NCI-H748 treated with DMSO at 0.1 percent for 48 hours (cell line): ENCODE data around the gene RUVBL2.
"Not testable (repeated sequence)": the region's sequence is repeated elsewhere in the genome, so short reads cannot be mapped to it uniquely, and the experiment has no call there.

Experiments used
- DNase-seq: peaks from one replicate; lab custom pipeline; 2025; lab: John Stamatoyannopoulos, UW

Gene RUVBL2

GRCh38 chr19:49049834-49050233 lies 56.1 kb downstream of the RUVBL2 start:
- not testable (repeated sequence) for DNase-seq

GRCh38 chr19:49050376-49051033 lies 56.8 kb downstream of the RUVBL2 start:
- not testable (repeated sequence) for DNase-seq

GRCh38 chr19:49056101-49056901 lies 62.6 kb downstream of the RUVBL2 start:
- DNase-seq = peak; percentile 70

GRCh38 chr19:49056902-49057596 lies 63.4 kb downstream of the RUVBL2 start:
- DNase-seq = not testable (repeated sequence)

GRCh38 chr19:49057636-49058234 lies 64.0 kb downstream of the RUVBL2 start, which contains the start of gene CGB7:
Gene CGB7 (minus strand): TSS chr19:49057749. CDS start chr19:49055375, 2,374 bp downstream.
- DNase-seq = peak; percentile 54

GRCh38 chr19:49058562-49058961 lies 64.9 kb downstream of the RUVBL2 start:
- DNase-seq = no peak

- no peak for DNase-seq
Measured at GRCh38 chr19:49059053-49059452, 65.4 kb downstream of the RUVBL2 start.

GRCh38 chr19:49061000-49061399 lies 67.3 kb downstream of the RUVBL2 start:
- DNase-seq = no peak

GRCh38 chr19:49061445-49061844 lies 67.8 kb downstream of the RUVBL2 start:
- DNase-seq = no peak

GRCh38 chr19:49064029-49064629 lies 70.4 kb downstream of the RUVBL2 start:
- DNase-seq = no peak

- no peak for DNase-seq
Measured at GRCh38 chr19:49064768-49065611, 71.3 kb downstream of the RUVBL2 start, which contains the start of gene NTF4. Gene NTF4 (minus strand): TSS chr19:49064818. CDS start chr19:49061997, 2,821 bp downstream.
